Stimulated activated CD8-positive, alpha-beta memory T cell treated with anti-CD3 and anti-CD28 coated beads, Interleukin-7, amount 100 ng/mL, for 48 hours (primary cell): ENCODE measurements around the gene GNA12.
"Not testable (repeated sequence)": the region's sequence is repeated elsewhere in the genome, so short reads cannot be mapped to it uniquely, and the experiment has no call there.

Experiments
- DNase-seq, 2 donors: peaks; one replicate each; pipeline ENCODE4 v3.0.0-alpha.2; 2020; ENCODE audit warnings: low read depth in 1 of 2; ENCODE audit errors: extremely low read depth in 1 of 2

Gene GNA12

GRCh38 chr7:2732388-2732787 is 111.7 kb downstream of the GNA12 start:
- no peak for DNase-seq

- no peak for DNase-seq
Observed at GRCh38 chr7:2730846-2731770, 113.0 kb downstream of the GNA12 start.

- no peak for DNase-seq
Observed at GRCh38 chr7:2729893-2730716, 114.0 kb downstream of the GNA12 start.

GRCh38 chr7:2729031-2729892 is 114.8 kb downstream of the GNA12 start:
- no peak for DNase-seq

GRCh38 chr7:2728316-2729030 is 115.6 kb downstream of the GNA12 start:
- no peak for DNase-seq

- DNase-seq: not testable (repeated sequence)
Observed at GRCh38 chr7:2727206-2727605, 116.9 kb downstream of the GNA12 start.

GRCh38 chr7:2726316-2727018 is 117.6 kb downstream of the GNA12 start:
- DNase-seq: no peak

GRCh38 chr7:2725178-2726105 is 118.7 kb downstream of the GNA12 start:
- no peak for DNase-seq

- no peak for DNase-seq
Observed at GRCh38 chr7:2724453-2725177, 119.5 kb downstream of the GNA12 start.

GRCh38 chr7:2724036-2724435 is 120.1 kb downstream of the GNA12 start:
- not testable (repeated sequence) for DNase-seq

- DNase-seq: no peak
Observed at GRCh38 chr7:2723138-2723850, 120.8 kb downstream of the GNA12 start.

- DNase-seq: no peak
Observed at GRCh38 chr7:2722591-2722990, 121.5 kb downstream of the GNA12 start.

GRCh38 chr7:2721842-2722241 is 122.3 kb downstream of the GNA12 start:
- DNase-seq: no peak

GRCh38 chr7:2720024-2720423 is 124.1 kb downstream of the GNA12 start:
- no peak for DNase-seq

GRCh38 chr7:2719007-2719406 is 125.1 kb downstream of the GNA12 start:
- DNase-seq: peak in 1 of 2 donors; percentile 65

GRCh38 chr7:2718296-2718965 is 125.7 kb downstream of the GNA12 start:
- DNase-seq: no peak
